Panc1 (cell line): Measurements from ENCODE around the gene NFATC1. TPM values are rescaled to one million over a fixed set of nuclear protein-coding genes. Genes with fewer than 3 reads are reported as not detected.

Source experiments
- ATAC-seq: fragments of 200-7000 bp; cut with Tn5 transposase; 2 replicates; pipeline ENCODE4 v1.9.1; 2020; ENCODE audit warnings: mild to moderate bottlenecking, moderate library complexity
- BruUV-seq: library from RNA; stranded (reverse); fragments of 400-500 nt; replicated peaks from 2 replicates; lab custom pipeline; 2021; lab: Mats Ljungman, UMichigan
- CTCF ChIA-PET: fragments of 300-600 bp; sonication (Branson Sonifier 250); formaldehyde crosslinking; loops from one replicate; lab custom pipeline; 2022; ENCODE audit warnings: antibody characterized with exemption; lab: Charles Lee
- POLR2A ChIA-PET: fragments of 300-600 bp; sonication (Branson Sonifier 250); formaldehyde crosslinking; loops from one replicate; lab custom pipeline; 2022; ENCODE audit warnings: antibody characterized with exemption; lab: Charles Lee
- DNase-seq: peaks from one replicate; pipeline ENCODE4 v3.0.0-alpha.2; 2010; ENCODE audit warnings: low read depth, low spot score
- H3K27ac ChIP-seq: 2 replicates; pipeline ENCODE4 v1.5.1; 2011; ENCODE audit warnings: mild to moderate bottlenecking, low read length, inconsistent platforms
- H3K27me3 ChIP-seq: fragments of 200-500 bp; sonication (Bioruptor generic); 2 replicates; pipeline ENCODE4 v1.6.0; 2014; ENCODE audit warnings: low read length, inconsistent platforms; ENCODE audit not compliant: control insufficient read depth, insufficient read depth
- H3K36me3 ChIP-seq: fragments of 200-500 bp; sonication (Bioruptor generic); 2 replicates; pipeline ENCODE4 v1.5.1; 2014; ENCODE audit warnings: inconsistent platforms, mild to moderate bottlenecking, low read length, moderate library complexity; ENCODE audit not compliant: control insufficient read depth, insufficient read depth
- H3K4me1 ChIP-seq: 2 replicates; pipeline ENCODE4 v1.5.1; 2011; ENCODE audit warnings: inconsistent platforms, mild to moderate bottlenecking, low read length, moderate library complexity; ENCODE audit not compliant: control insufficient read depth, insufficient read depth
- H3K4me3 ChIP-seq, 2 experiments: 2 replicates each; pipeline ENCODE4 v1.5.1; 2011 to 2012; ENCODE audit warnings: low read depth in 2 of 2, low read length in 2 of 2, mild to moderate bottlenecking in 2 of 2, inconsistent platforms in 1 of 2, moderate library complexity in 1 of 2
- H3K9me3 ChIP-seq: fragments of 200-500 bp; sonication (Bioruptor generic); 2 replicates; pipeline ENCODE4 v1.5.1; 2014; ENCODE audit warnings: low read depth, mild to moderate bottlenecking, inconsistent platforms, low read length, moderate library complexity; ENCODE audit not compliant: control insufficient read depth, insufficient read depth
- POLR2AphosphoS5 ChIP-seq: IDR thresholded peaks from 2 replicates; pipeline ENCODE4 v1.6.1; 2012; ENCODE audit warnings: mild to moderate bottlenecking, low read depth, low read length, moderate library complexity
- SIN3A ChIP-seq: IDR thresholded peaks from 2 replicates; pipeline ENCODE4 v1.6.1; 2012; ENCODE audit warnings: low read depth, mild to moderate bottlenecking, low read length, moderate library complexity, borderline replicate concordance; ENCODE audit not compliant: insufficient read depth
- TCF7L2 ChIP-seq: IDR thresholded peaks from 2 replicates; pipeline ENCODE4 v1.6.1; 2011; ENCODE audit warnings: mild to moderate bottlenecking, low read depth, low read length, inconsistent platforms
- in situ Hi-C: cut with HindIII; loops from 2 replicates; pipeline ENCODE4 v1.10.0; 2016; ENCODE audit warnings: low sequenced_read_pairs, low pct_unique_long_range_greater_than_20kb
- intact Hi-C: fragments of 100-400 bp; cut with micrococcal nuclease; formaldehyde crosslinking; loops from one replicate; pipeline ENCODE4 v1.10.0; 2022; ENCODE audit not compliant: unreplicated experiment
- total RNA-seq: library from RNA; stranded (reverse); gene quantifications from one replicate; pipeline ENCODE4 v1.2.1, GENCODE V29; 2021; ENCODE audit not compliant: unreplicated experiment
- TF ChIP-seq, protein P1 (sequence below), 2 experiments: IDR thresholded peaks; 2 replicates each; pipeline ENCODE4 v1.6.1; 2011 to 2012; ENCODE audit warnings: low read depth in 2 of 2, control low read depth in 1 of 2, low read length in 1 of 2, mild to moderate bottlenecking in 1 of 2, moderate library complexity in 1 of 2; ENCODE audit not compliant: insufficient read depth in 1 of 2
- TF ChIP-seq, protein P2 (sequence below): fragments of 450-650 bp; IDR thresholded peaks from 2 replicates; pipeline ENCODE4 v1.5.1; 2017; ENCODE audit warnings: mild to moderate bottlenecking

Gene NFATC1
- total RNA-seq, 1 experiment from 2014 or later: 30.8 TPM

DNA sequence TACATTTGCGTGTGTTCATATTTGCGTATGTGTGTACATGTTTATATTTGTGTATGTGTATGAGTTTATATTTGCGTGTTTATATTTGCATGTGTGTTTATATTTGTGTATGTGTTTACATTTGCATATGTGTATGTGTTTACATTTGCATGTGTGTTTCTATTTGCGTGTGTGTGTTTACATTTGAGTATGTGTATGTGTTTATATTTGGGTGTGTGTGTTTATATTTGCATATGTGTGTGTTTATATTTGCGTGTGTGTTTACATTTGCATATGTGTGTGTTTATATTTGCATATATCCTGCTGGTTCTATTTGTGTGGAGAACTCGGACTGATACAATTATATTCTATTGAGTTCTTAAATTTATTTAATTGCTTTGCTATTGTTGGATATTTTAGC lies 168.7 kb downstream of the NFATC1 start:
- H3K27ac ChIP-seq: no peak overlapping the region

DNA sequence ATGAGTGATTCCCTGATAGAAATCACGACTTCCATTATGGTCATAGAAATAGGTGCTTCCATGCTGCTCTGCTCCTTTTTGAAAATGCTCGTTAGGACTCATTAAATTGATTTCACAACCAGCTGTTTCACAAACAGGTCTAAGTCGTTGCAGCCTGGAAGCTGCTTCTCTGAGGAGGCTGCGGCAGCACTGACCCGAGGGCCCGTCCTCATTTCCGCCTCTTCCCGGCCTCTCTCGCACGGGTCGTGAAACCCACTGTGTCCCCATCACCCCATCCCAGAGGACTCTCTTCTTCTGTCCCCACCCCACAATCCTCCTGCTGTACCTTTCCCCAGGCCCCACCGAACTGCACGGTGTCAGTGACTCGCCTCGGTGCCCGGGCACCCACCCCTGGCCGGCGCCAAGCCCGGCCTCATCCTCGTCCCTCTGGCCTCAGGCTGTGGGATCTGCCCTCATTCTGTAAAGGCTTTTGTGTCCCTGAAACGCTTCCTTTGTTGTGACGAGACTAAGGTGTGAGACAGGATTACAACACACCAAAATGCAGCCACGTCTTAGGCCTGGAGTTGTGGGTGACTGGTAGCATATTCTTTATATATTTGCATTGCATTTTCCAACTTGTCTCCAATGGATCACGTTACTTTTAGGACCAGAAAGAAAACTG lies 171.2 kb downstream of the NFATC1 start:
- Histone ChIP-seq H3K27me3 (peaks cover 11% of the 10 kb centered on the region; the same call in 1 of the 2 replicates), H3K4me1 (no peaks in the 10 kb centered on the region), H3K9me3 (no peaks in the 10 kb centered on the region), H3K36me3 (no peaks in the 10 kb centered on the region), H3K4me3 (no peak overlapping the region), H3K27ac (no peak overlapping the region)
- TF ChIP-seq POLR2AphosphoS5 (no peak), TCF7L2 (no peak), SIN3A (no peak)
- TF ChIP-seq, protein P1, sequence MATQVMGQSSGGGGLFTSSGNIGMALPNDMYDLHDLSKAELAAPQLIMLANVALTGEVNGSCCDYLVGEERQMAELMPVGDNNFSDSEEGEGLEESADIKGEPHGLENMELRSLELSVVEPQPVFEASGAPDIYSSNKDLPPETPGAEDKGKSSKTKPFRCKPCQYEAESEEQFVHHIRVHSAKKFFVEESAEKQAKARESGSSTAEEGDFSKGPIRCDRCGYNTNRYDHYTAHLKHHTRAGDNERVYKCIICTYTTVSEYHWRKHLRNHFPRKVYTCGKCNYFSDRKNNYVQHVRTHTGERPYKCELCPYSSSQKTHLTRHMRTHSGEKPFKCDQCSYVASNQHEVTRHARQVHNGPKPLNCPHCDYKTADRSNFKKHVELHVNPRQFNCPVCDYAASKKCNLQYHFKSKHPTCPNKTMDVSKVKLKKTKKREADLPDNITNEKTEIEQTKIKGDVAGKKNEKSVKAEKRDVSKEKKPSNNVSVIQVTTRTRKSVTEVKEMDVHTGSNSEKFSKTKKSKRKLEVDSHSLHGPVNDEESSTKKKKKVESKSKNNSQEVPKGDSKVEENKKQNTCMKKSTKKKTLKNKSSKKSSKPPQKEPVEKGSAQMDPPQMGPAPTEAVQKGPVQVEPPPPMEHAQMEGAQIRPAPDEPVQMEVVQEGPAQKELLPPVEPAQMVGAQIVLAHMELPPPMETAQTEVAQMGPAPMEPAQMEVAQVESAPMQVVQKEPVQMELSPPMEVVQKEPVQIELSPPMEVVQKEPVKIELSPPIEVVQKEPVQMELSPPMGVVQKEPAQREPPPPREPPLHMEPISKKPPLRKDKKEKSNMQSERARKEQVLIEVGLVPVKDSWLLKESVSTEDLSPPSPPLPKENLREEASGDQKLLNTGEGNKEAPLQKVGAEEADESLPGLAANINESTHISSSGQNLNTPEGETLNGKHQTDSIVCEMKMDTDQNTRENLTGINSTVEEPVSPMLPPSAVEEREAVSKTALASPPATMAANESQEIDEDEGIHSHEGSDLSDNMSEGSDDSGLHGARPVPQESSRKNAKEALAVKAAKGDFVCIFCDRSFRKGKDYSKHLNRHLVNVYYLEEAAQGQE (IDR thresholded peaks at IDR 0.05; ENCODE audit: insufficient read depth in 1 of 2, low read depth in 2 of 2, low read length in 1 of 2): no peak
- TF ChIP-seq, protein P2, sequence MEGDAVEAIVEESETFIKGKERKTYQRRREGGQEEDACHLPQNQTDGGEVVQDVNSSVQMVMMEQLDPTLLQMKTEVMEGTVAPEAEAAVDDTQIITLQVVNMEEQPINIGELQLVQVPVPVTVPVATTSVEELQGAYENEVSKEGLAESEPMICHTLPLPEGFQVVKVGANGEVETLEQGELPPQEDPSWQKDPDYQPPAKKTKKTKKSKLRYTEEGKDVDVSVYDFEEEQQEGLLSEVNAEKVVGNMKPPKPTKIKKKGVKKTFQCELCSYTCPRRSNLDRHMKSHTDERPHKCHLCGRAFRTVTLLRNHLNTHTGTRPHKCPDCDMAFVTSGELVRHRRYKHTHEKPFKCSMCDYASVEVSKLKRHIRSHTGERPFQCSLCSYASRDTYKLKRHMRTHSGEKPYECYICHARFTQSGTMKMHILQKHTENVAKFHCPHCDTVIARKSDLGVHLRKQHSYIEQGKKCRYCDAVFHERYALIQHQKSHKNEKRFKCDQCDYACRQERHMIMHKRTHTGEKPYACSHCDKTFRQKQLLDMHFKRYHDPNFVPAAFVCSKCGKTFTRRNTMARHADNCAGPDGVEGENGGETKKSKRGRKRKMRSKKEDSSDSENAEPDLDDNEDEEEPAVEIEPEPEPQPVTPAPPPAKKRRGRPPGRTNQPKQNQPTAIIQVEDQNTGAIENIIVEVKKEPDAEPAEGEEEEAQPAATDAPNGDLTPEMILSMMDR: no peak
- DNase-seq: no peak
- no TSS peak for BruUV-seq
- in situ Hi-C loops: no loop called here
- POLR2A ChIA-PET: no interaction called here
- no peak for ATAC-seq
- CTCF ChIA-PET: interaction anchor here (0.5 kb wide), 1 partner anchor 198 kb away, joined by 7 read pairs; no protein-coding TSS in a partner anchor
- intact Hi-C loops: no loop called here

More for the DNA sequence above, 168.7 kb downstream of the NFATC1 start:
- no peaks in the 10 kb centered on the region for H3K9me3 ChIP-seq
- no peaks in the 10 kb centered on the region for H3K4me1 ChIP-seq
- H3K27me3 ChIP-seq: peaks cover 6% of the 10 kb centered on the region; the same call in 1 of the 2 replicates
- POLR2A ChIA-PET: no interaction called here
- no peak overlapping the region for H3K4me3 ChIP-seq
- no peak for DNase-seq
- no peaks in the 10 kb centered on the region for H3K36me3 ChIP-seq
- in situ Hi-C loops: no loop called here
- CTCF ChIA-PET: no interaction called here
- intact Hi-C loops: no loop called here
- TF ChIP-seq TCF7L2: no peak
- no peak for TF ChIP-seq POLR2AphosphoS5
- BruUV-seq: no TSS peak
- ATAC-seq: no peak

DNA sequence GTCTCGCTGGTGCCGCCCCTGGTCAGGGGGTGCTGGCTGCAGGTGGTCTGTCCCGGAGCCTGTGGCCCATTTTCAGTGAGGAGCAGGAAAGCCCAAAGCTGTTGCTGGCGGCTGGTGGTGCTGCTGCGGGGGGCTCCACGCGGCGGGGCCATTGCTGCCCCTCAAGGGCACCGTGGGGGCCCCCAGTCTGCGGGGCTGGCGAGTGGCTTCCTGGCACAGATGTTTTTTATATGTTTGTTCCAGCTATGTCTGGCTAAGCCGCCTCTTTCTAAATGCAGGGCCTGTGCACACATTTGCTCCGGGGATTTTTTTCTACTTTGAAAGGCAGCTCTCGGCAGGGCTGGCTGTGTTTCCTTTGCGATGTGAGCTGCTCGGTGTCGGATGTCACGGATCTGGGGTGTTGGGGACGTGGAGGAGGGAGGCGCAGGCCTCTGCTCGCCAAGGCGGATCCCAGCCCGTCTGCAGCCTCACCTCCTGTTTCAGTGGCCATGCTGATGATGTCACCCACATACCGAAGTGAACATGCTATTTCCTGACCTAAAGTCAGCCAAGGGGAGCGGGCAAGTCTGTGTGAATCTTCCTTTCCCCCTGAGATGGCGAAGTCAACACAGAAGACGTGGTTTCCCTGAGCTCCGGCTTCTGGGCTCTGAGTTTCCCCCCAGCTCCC lies 171.9 kb downstream of the NFATC1 start:
- H3K4me1 ChIP-seq: no peaks in the 10 kb centered on the region
- ChIA-PET CTCF (interaction anchor here (0.5 kb wide), 1 partner anchor 199 kb away, joined by 7 read pairs; no protein-coding TSS in a partner anchor), POLR2A (interaction anchor here (0.9 kb wide), 1 partner anchor 15 kb away, joined by 3 read pairs; no protein-coding TSS in a partner anchor)
- no peaks in the 10 kb centered on the region for H3K36me3 ChIP-seq
- no peak for TF ChIP-seq SIN3A
- TF ChIP-seq, protein P1 (IDR thresholded peaks at IDR 0.05; ENCODE audit: insufficient read depth in 1 of 2, low read depth in 2 of 2, low read length in 1 of 2): no peak
- TF ChIP-seq POLR2AphosphoS5: no peak
- no peak for TF ChIP-seq TCF7L2
- no TSS peak for BruUV-seq
- no peaks in the 10 kb centered on the region for H3K9me3 ChIP-seq
- intact Hi-C loops (no loop called here), in situ Hi-C loops (no loop called here)
- DNase-seq (no peak), ATAC-seq (0 out of 2 replicates have a peak, but pooled peaks have one; percentile 12)
- no peak overlapping the region for H3K27ac ChIP-seq
- peaks cover 11% of the 10 kb centered on the region; the same call in 1 of the 2 replicates for H3K27me3 ChIP-seq
- no peak overlapping the region for H3K4me3 ChIP-seq
